AML-193 (cell line): ENCODE results near the gene CACNG5.

Experiments
- DNase-seq, 2 experiments: peaks; one replicate each; lab custom pipeline; 2025; lab: John Stamatoyannopoulos, UW

CACNG5 gene

DNA sequence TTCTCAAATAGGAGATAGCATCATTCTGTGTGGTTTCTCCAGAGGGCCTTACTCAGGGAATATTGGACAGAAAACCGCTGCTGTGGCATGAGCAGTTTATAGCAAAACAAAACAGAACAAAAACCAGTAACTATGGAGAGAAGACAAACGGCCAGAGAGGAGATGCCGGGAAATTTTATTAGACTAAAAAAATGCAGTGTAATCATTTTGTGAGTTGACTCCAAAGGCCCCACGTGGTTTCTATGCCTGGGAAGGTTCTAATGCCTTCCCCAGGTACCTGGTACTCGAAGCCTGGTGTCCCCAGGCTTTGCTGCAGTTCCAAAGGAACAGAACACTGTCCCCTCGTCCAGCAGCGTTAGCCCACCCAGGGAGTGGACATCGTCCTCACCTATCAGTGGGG, 12.9 kb upstream of the CACNG5 start:
- no peak for DNase-seq

- DNase-seq: no peak
Observed at GRCh38 chr17:66826856-66827255, 8.1 kb upstream of the CACNG5 start.

DNA sequence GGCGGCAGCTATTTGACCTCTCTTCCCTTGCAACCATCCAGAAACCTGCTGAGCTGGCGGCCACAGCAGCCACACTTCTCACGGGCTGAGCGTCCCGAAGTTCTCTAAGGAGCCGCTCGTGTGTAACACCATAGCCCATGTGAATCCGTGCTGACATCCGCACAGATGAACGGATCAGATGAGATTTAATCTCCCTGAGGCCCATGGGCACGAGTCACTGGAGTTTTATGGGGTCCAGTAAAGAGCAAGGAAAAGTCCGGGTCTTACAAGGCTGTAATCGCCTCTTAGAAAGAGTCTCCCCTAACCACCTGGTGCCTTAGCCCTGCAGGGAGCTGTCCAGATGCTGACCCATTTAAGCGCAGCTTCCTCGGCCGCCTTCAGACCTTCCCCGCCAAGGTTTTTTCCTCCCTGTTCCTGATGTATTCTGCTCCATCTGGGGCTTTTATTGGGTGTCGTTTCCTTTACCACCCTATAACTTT, 5.5 kb upstream of the CACNG5 start:
- no peak for DNase-seq

- no peak for DNase-seq
Observed at GRCh38 chr17:66829883-66830282, 5.0 kb upstream of the CACNG5 start.

DNA sequence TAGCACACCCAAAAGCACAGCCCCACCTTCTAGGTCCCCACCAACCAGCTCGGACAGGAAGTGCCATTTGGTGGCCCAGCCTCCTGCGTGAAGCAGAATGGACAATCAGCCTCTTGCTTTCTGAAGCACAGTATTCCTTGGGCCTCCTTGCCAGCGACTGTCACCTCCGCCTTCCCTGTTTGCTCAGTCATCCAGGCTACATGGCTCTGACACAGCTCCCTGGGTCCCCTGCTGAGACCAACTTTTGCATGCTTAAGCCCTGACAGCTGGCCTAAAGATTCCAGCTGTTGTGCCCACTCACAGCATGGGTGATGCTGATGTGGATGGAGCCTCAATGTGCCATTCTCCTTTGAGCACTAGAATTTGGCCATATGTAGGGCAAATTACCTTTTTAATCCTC, 4.5 kb upstream of the CACNG5 start:
- DNase-seq: no peak

GRCh38 chr17:66831383-66832210, 3.3 kb upstream of the CACNG5 start:
- DNase-seq: no peak

DNA sequence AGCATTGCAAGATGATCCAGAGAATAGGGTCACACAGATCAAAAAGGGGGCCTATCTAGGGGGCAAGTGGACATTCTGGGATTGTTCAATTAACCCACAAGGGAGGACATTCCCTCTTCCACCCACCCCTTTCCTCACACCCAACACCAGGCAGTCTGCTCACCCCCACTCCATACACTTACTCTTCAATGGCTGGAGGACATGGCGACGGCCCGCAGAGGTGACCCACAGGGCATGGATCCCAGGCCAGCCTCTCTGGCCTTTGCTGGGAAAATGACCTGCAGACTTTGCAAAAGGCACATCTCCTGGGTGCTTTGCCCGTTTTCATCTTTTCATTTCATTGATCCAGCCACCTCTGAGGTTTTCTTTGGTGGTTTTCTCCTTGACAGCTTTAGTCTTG, 1.7 kb upstream of the CACNG5 start:
- DNase-seq: no peak

DNA sequence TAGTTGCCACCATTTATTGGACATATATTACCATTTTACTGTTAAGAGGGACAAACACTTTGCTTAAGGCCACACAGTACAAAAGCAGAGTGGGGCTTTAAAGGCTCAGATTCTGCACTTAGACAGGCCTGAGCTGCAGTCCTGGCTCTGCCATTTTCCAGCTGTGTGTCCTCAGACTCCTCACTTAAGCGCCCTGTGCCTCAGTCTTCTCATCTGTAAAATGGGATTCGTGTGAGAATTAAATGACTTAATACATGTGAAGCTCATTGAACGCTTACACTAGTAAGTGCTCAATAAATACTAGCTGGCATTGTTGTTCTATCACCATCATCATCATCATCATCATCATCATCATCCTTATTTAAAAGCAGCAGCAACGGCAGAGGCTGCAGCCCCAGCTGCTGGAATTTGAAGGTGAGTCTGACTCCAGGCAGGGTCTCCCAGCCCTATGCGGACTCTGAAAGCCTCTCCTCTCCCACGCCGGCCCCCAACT, 445 bp upstream of the CACNG5 start:
- DNase-seq: no peak

GRCh38 chr17:66835476-66835875, 559 bp downstream of the CACNG5 start:
- DNase-seq: no peak

- no peak for DNase-seq
Observed at GRCh38 chr17:66836063-66837005, 1.4 kb downstream of the CACNG5 start.

GRCh38 chr17:66837226-66837625, 2.3 kb downstream of the CACNG5 start:
- DNase-seq: no peak

GRCh38 chr17:66837885-66838665, 3.2 kb downstream of the CACNG5 start:
- no peak for DNase-seq

GRCh38 chr17:66839616-66840015, 4.7 kb downstream of the CACNG5 start:
- no peak for DNase-seq

GRCh38 chr17:66840061-66840460, 5.1 kb downstream of the CACNG5 start:
- no peak for DNase-seq

DNA sequence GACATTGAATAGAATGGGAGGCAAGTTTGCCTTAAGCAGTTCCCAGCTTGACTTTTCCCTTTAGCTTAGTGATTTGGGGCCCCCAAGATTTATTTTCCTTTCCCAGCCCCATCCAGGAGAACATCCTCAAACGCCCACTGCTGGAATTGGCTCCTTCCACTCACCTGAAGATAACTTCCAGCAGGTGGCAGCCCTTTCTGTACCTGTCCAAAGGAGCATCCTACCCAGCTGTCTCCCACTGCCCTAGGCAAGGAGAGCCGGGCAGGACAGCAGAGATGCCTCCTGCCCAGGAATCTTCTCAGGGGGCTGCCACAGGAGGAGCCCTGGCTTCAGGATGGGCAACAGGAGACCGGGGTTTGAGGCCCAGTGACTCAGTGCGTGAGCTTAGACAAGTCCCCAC, 6.4 kb downstream of the CACNG5 start:
- DNase-seq: no peak

DNA sequence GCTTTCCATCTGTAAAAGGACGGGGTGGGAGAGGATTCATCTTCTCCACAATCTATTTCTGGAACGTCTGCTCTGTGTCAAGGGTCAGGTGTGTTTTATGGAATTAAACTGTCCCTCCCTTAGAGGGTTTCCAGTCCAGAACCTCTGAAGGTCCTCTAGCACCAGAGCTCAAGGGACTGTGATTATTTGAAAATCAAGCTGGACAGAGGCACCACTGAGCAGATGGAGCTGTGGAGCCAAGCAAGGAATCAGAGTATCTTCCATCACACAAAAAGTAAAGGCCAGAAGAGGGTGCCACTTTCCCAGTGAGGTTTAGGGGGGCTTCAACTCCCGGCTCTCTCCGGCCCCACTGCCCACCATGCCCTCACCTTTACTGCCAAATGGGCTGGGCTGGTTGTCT, 6.8 kb downstream of the CACNG5 start:
- DNase-seq: no peak

DNA sequence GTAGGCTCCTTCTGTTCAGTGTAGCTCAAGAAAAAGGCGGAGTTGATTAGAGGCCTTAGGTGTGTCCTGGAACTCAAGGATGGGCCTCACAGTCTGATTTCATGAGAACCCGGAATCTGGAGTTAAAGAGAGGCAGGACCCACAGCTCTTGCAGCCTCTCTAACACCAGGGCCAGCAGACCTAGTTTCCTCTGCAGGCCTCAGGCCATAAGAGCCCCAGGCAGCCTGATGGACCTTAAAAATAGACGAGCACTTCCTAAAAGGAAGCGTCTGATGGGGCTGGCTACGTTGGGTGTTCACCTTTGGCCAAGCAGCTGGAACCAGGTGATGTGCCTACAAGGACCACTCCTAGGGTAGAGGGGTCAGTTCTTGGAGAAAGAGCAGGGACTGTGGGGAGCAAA, 7.6 kb downstream of the CACNG5 start:
- no peak for DNase-seq

- DNase-seq: no peak
Observed at GRCh38 chr17:66842959-66843358, 8.0 kb downstream of the CACNG5 start.

GRCh38 chr17:66843627-66844026, 8.7 kb downstream of the CACNG5 start:
- no peak for DNase-seq

DNA sequence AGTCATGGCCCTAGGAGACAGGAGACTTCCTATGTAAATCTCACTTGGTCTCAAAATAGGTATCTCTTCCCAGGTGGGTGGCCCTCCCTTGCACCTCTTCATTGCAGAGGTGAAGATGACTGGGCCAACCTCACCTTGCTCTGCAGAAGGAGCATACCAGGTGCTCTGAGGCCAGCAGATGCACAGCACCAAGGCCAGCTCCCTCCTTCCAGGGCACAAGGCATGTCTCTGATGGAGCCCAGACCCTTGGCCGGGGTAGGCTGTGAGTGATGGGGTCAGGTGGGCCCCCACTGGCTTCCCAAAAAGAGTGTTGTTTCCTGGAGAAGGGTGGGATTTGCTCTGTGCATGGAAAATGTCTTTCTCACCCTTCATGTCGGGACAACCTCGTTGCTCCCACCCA, 12.8 kb downstream of the CACNG5 start:
- DNase-seq: no peak

- DNase-seq: no peak
Observed at GRCh38 chr17:66848496-66848895, 13.6 kb downstream of the CACNG5 start.
